ENCODE data around the gene IFNA7.
A peak's percentile ranks its signal among the peaks of the same experiment; 100 is the strongest.
"Not testable (repeated sequence)": the region's sequence is repeated elsewhere in the genome, so short reads cannot be mapped to it uniquely, and the experiment has no call there.

The IFNA7 gene

GRCh38 chr9:21174671-21175070 is 27.3 kb downstream of the IFNA7 start:
- DNase-seq: no peak

GRCh38 chr9:21172156-21172555 is 29.8 kb downstream of the IFNA7 start:
- no peak for DNase-seq

DNA sequence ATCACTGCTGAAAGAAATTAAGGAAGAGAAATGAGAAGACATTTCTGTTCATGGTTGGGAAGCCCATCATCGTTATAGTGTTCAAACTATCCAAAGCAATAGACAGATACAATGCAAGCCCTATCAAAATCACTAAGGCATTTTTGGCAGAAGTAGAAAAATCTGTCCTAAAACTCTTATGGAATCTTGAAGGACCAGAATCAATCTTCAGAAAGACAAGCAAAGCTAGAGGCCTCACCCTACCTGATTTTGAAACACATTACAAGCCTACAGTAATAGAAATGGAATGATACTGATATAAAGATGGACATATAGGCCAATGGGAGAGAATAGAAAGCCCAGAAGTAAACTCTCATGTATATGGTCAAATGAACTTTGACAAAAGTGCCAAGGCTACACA is 30.7 kb downstream of the IFNA7 start:
- no peak for DNase-seq

- not testable (repeated sequence) for DNase-seq
Observed at GRCh38 chr9:21166560-21166959, 35.4 kb downstream of the IFNA7 start, which contains the start of gene IFNA21. Gene IFNA21, minus strand, starts transcription at chr9:21166660. Its CDS starts 48 bp downstream, at chr9:21166612.

DNA sequence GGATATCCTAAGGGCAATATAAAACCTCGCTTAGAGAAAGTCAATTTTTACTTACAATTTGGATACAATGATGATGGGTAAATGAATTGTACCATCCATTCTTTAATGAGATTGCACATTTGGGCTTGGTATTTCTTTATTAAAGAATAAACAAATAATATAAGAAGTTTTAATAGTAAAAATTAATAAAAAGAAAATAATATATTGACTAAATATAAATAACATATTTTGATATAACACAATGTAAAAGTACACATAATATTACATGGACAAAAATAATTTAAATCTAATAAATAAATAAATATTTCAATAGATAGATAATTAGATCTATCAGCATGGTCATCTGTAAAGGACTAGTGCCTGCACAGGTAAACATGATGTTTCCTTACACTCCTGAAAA is 36.5 kb downstream of the IFNA7 start:
- no peak for DNase-seq

- DNase-seq: peak in 2 of 5 donors; percentile 17 to 67
Observed at GRCh38 chr9:21160178-21160577, 41.8 kb downstream of the IFNA7 start.

DNA sequence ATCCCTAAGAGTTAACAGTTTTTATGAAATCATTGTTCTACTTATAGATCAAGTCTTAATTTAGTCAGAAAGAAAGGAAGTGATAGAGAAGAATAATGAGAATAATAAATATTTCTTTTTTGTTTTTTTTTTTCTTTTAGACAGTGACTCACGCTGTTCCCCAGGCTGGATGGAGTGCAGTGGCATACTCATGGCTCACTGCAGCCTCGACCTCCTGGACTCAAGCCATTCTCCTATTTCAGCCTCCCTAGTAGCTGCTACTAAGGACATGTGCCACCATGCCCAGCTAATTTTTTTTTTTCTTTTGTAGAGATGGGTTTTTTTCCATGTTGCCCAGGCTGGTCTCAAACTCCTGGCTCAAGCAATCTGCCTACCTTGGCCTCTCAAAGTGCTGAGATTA is 46.5 kb downstream of the IFNA7 start:
- DNase-seq: no peak

DNA sequence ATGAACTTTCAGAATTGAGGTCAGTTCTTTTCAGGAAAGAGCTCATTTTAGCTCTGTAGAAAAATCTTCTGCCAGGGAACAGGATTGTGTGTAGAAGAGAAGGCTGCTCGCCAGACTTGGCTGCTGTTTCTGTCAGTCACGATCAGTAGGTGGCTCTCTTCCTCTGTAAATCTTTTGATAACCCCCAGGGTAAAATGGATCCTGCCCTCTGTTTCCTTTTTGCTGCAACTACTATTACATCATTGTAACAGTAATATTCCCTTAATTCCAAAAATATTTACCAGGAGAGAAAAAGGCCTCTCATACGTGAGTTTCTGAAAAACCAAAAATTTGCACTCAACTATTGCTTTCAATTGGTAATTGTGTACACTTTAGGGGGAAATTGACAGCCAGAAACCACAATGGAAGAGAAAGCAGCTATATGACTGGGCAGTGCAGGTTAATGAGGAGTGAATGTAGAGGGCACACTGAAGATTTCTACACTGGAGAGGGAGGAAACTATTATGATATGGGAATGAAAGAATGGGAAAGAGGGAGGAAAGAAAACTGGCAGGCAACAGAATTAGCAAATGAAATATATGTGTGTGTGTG is 47.9 kb downstream of the IFNA7 start:
- DNase-seq: peak in 2 of 5 donors; percentile 0 to 22

DNA sequence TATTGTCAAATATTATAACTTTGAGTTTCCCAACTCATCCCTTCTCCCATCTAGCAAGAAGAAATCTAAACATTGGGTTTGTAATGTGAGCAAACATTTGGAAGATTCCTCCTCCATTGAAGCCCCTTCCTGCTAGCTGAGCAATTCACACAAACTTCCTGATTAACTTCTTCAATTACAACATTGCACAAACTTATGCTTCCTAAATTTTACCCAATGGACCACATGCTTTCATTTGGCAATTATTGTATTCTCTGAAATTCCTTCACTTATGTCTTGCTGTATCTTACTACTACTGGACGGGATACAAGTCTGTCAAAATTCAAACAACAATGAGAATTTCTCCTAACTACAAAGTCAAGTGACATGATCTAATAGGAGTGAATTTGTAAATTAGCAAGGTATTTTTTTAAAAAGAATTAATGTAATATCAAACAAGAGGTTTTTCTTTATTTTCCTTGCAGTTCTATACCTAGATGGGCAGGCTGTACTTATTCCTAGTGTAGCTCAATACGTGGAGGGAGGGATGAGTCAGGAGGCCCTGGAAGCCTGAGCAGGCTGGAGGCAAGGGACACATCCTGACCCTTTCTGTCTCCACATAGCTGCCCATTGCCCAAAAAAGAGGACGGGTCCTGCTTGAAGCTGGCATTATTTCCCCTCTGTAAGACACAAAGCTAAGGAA is 48.5 kb downstream of the IFNA7 start:
- DNase-seq: no peak

Data from T-helper 1 cell (primary cell).